ENCODE results near the gene FAM204A. TPM values are rescaled to one million over a fixed set of nuclear protein-coding genes. Genes with fewer than 3 reads are reported as not detected.

FAM204A gene
- total RNA-seq, 4 donors from 2014 or later = 58.6 to 78.7 (median 69.3) TPM

DNA sequence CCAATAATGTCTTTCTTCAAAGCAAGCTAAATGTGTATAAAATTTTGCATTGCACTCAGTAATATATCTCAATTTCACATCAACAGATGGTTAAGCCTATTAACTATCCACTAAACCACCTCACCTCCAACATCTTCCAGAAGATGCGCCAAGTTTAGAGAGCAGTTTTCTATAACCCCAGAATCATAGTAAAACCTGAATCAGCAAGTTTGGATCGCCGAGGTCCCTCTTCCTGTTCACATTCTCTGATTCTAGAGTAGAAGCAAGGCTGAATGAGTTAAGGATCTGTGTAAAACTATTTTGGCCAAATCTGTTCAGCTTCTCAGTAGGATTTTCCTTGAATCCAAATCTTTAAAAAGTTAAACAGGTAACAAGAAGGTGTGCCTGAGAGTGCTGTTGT is 1.4 kb upstream of the FAM204A start:
- WGBS = 89% methylated on average over 3 of the region's 3 CpGs
- intact Hi-C loops (cut with DNase I) = no loop called here

GRCh38 chr10:118343115-118343514 is 991 bp upstream of the FAM204A start:
- H3K27ac ChIP-seq (replicated peaks in 1 of 4) = no peak overlapping the region
- H3K36me3 ChIP-seq = no peaks in the 10 kb centered on the region
- WGBS = 99% methylated on average over 5 of the region's 5 CpGs
- DNase-seq (ENCODE audit: extremely low spot score) = no peak
- no peaks in the 10 kb centered on the region for H3K27me3 ChIP-seq
- TF ChIP-seq POLR2A (IDR thresholded peaks at IDR 0.05; ENCODE audit: low read depth) (no peak), EP300 (IDR thresholded peaks at IDR 0.05) (no peak), POLR2AphosphoS5 (IDR thresholded peaks at IDR 0.05) (no peak)
- TF ChIP-seq, protein P1, sequence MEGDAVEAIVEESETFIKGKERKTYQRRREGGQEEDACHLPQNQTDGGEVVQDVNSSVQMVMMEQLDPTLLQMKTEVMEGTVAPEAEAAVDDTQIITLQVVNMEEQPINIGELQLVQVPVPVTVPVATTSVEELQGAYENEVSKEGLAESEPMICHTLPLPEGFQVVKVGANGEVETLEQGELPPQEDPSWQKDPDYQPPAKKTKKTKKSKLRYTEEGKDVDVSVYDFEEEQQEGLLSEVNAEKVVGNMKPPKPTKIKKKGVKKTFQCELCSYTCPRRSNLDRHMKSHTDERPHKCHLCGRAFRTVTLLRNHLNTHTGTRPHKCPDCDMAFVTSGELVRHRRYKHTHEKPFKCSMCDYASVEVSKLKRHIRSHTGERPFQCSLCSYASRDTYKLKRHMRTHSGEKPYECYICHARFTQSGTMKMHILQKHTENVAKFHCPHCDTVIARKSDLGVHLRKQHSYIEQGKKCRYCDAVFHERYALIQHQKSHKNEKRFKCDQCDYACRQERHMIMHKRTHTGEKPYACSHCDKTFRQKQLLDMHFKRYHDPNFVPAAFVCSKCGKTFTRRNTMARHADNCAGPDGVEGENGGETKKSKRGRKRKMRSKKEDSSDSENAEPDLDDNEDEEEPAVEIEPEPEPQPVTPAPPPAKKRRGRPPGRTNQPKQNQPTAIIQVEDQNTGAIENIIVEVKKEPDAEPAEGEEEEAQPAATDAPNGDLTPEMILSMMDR (IDR thresholded peaks at IDR 0.05) = no peak
- peaks cover 31 to 37% (median 33%) of the 10 kb centered on the region in 4 donors for H3K4me1 ChIP-seq
- H3K4me3 ChIP-seq = peak overlapping the region in 2 of 4 donors; percentile 57 to 94
- no peaks in the 10 kb centered on the region for H3K9me3 ChIP-seq
- intact Hi-C loops (cut with DNase I) = no loop called here

More for the DNA sequence above, 1.4 kb upstream of the FAM204A start:
- no peak for DNase-seq (ENCODE audit: extremely low spot score)
- no peaks in the 10 kb centered on the region for H3K9me3 ChIP-seq
- TF ChIP-seq POLR2AphosphoS5 (IDR thresholded peaks at IDR 0.05) (no peak), EP300 (IDR thresholded peaks at IDR 0.05) (no peak), POLR2A (IDR thresholded peaks at IDR 0.05; ENCODE audit: low read depth) (no peak)
- no peak overlapping the region for H3K27ac ChIP-seq (replicated peaks in 1 of 4)
- H3K36me3 ChIP-seq = no peaks in the 10 kb centered on the region
- no peak overlapping the region for H3K4me3 ChIP-seq
- H3K4me1 ChIP-seq = peaks cover 26 to 36% (median 32%) of the 10 kb centered on the region in 4 donors
- H3K27me3 ChIP-seq = no peaks in the 10 kb centered on the region

- H3K27ac ChIP-seq (replicated peaks in 1 of 4) = peak overlapping the region; percentile 73 to 86 (median 82)
- H3K9me3 ChIP-seq = no peaks in the 10 kb centered on the region
- TF ChIP-seq POLR2A (IDR thresholded peaks at IDR 0.05; ENCODE audit: low read depth) = no peak
- no peak for TF ChIP-seq POLR2AphosphoS5 (IDR thresholded peaks at IDR 0.05)
- TF ChIP-seq, protein P1 (IDR thresholded peaks at IDR 0.05) = no peak
- no peak for TF ChIP-seq EP300 (IDR thresholded peaks at IDR 0.05)
- H3K4me3 ChIP-seq = peak overlapping the region; percentile 57 to 95 (median 90)
- H3K27me3 ChIP-seq = no peaks in the 10 kb centered on the region
- no peak for DNase-seq (ENCODE audit: extremely low spot score)
- no peaks in the 10 kb centered on the region for H3K36me3 ChIP-seq
- peaks cover 31 to 38% (median 33%) of the 10 kb centered on the region in 4 donors for H3K4me1 ChIP-seq
- WGBS = 45% methylated on average over 7 of the region's 7 CpGs
- intact Hi-C loops (cut with DNase I) = no loop called here
These were observed 505 bp upstream of the FAM204A start for GRCh38 chr10:118342638-118343020.

- WGBS = 95% methylated on average over 2 of the region's 2 CpGs
These were observed 1.6 kb downstream of the FAM204A start for GRCh38 chr10:118340486-118340885.

DNA sequence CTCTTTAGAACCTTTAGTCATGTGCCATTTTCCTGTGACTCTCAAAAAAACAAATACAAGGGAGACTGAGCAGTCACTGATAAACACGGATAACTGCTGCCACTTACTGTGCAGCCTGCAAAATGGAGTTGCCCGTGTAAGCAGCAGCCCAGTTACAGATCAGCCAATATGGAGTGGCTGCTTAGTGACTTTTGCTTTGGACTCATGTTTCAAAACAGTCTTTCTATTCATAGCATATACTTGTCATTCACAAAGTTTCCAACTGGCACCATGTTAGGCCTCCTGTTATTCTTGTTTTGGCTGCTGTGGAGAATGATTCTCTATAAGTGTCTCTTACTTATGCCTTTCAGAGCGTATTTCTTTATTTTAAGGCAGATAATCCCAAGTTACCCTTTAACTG is 3.0 kb downstream of the FAM204A start:
- H3K36me3 ChIP-seq = peaks cover 18 to 30% (median 20%) of the 10 kb centered on the region in 4 donors
- H3K4me1 ChIP-seq = peaks cover 31 to 43% (median 33%) of the 10 kb centered on the region in 4 donors
- no peaks in the 10 kb centered on the region for H3K9me3 ChIP-seq
- no peaks in the 10 kb centered on the region for H3K27me3 ChIP-seq
- no peak overlapping the region for H3K27ac ChIP-seq (replicated peaks in 1 of 4)
- TF ChIP-seq POLR2A (IDR thresholded peaks at IDR 0.05; ENCODE audit: low read depth) = no peak
- no peak for TF ChIP-seq POLR2AphosphoS5 (IDR thresholded peaks at IDR 0.05)
- no peak for TF ChIP-seq EP300 (IDR thresholded peaks at IDR 0.05)
- TF ChIP-seq, protein P1 (IDR thresholded peaks at IDR 0.05) = no peak
- DNase-seq (ENCODE audit: extremely low spot score) = no peak
- no peak overlapping the region for H3K4me3 ChIP-seq
- intact Hi-C loops (cut with DNase I) = no loop called here
- 85% methylated on average over 3 of the region's 3 CpGs for WGBS

More at GRCh38 chr10:118340486-118340885, 1.6 kb downstream of the FAM204A start:
- intact Hi-C loops (cut with DNase I) = no loop called here
- no peak for DNase-seq (ENCODE audit: extremely low spot score)
- Histone ChIP-seq H3K27ac (replicated peaks in 1 of 4) (no peak overlapping the region), H3K9me3 (no peaks in the 10 kb centered on the region), H3K36me3 (peaks cover 7 to 16% (median 8%) of the 10 kb centered on the region in 4 donors), H3K4me3 (peak overlapping the region in 1 of 4 donors; percentile 94), H3K4me1 (peaks cover 31 to 42% (median 33%) of the 10 kb centered on the region in 4 donors), H3K27me3 (no peaks in the 10 kb centered on the region)
- no peak for TF ChIP-seq EP300 (IDR thresholded peaks at IDR 0.05)
- no peak for TF ChIP-seq POLR2A (IDR thresholded peaks at IDR 0.05; ENCODE audit: low read depth)

- Histone ChIP-seq H3K27me3 (no peaks in the 10 kb centered on the region), H3K4me3 (no peak overlapping the region), H3K9me3 (no peaks in the 10 kb centered on the region), H3K36me3 (peaks cover 18 to 45% (median 28%) of the 10 kb centered on the region in 4 donors), H3K27ac (replicated peaks in 1 of 4) (no peak overlapping the region), H3K4me1 (peaks cover 30 to 52% (median 39%) of the 10 kb centered on the region in 4 donors)
- TF ChIP-seq, protein P1 (IDR thresholded peaks at IDR 0.05) = no peak
- 83% methylated on average over 1 of the region's 1 CpG for WGBS
- DNase-seq (ENCODE audit: extremely low spot score) = no peak
- intact Hi-C loops (cut with DNase I) = no loop called here
These were observed 4.8 kb downstream of the FAM204A start for GRCh38 chr10:118337356-118337755.
